Measurements from ENCODE around the gene VWA5B1.

Gene VWA5B1

GRCh38 chr1:20290624-20291597 lies at the start of gene VWA5B1:
Gene VWA5B1 (plus strand): TSS chr1:20290875. CDS start chr1:20310602, 19,727 bp downstream.
- Histone ChIP-seq H3K27ac (ENCODE audit: low read length) (no peak within 1 kb of the TSS), H3K27me3 (ENCODE audit: low read depth, low read length) (peaks cover 27% of the 10 kb centered on the region), H3K4me1 (ENCODE audit: control insufficient read depth in 1 of 2, insufficient read depth in 2 of 2, low read length in 2 of 2) (no peaks in the 10 kb centered on the region), H3K36me3 (ENCODE audit: control insufficient read depth in 1 of 2, insufficient read depth in 2 of 2, low read length in 2 of 2) (no peaks in the 10 kb centered on the region), H3K9me3 (ENCODE audit: control insufficient read depth in 1 of 2, low read length in 2 of 2) (no peaks in the 10 kb centered on the region), H3K4me3 (ENCODE audit: low read depth in 1 of 2, low read length in 2 of 2) (peak within 1 kb of the TSS in 1 of 2 donors; percentile 10)

- no peaks in the 10 kb centered on the region for H3K36me3 ChIP-seq (ENCODE audit: control insufficient read depth in 1 of 2, insufficient read depth in 2 of 2, low read length in 2 of 2)
- no peaks in the 10 kb centered on the region for H3K9me3 ChIP-seq (ENCODE audit: control insufficient read depth in 1 of 2, low read length in 2 of 2)
- H3K4me1 ChIP-seq (ENCODE audit: control insufficient read depth in 1 of 2, insufficient read depth in 2 of 2, low read length in 2 of 2): no peaks in the 10 kb centered on the region
- H3K27me3 ChIP-seq (ENCODE audit: low read depth, low read length): no peaks in the 10 kb centered on the region
- no peak overlapping the region for H3K27ac ChIP-seq (ENCODE audit: low read length)
- H3K4me3 ChIP-seq (ENCODE audit: low read depth in 1 of 2, low read length in 2 of 2): no peak overlapping the region
These were observed 47.7 kb upstream of the VWA5B1 start for GRCh38 chr1:20242890-20243479.

- H3K4me1 ChIP-seq (ENCODE audit: control insufficient read depth in 1 of 2, insufficient read depth in 2 of 2, low read length in 2 of 2): no peaks in the 10 kb centered on the region
- no peaks in the 10 kb centered on the region for H3K36me3 ChIP-seq (ENCODE audit: control insufficient read depth in 1 of 2, insufficient read depth in 2 of 2, low read length in 2 of 2)
- H3K27me3 ChIP-seq (ENCODE audit: low read depth, low read length): no peaks in the 10 kb centered on the region
- no peak overlapping the region for H3K4me3 ChIP-seq (ENCODE audit: low read depth in 1 of 2, low read length in 2 of 2)
- H3K9me3 ChIP-seq (ENCODE audit: control insufficient read depth in 1 of 2, low read length in 2 of 2): no peaks in the 10 kb centered on the region
- H3K27ac ChIP-seq (ENCODE audit: low read length): no peak overlapping the region
These were observed 41.6 kb upstream of the VWA5B1 start for GRCh38 chr1:20248971-20249612.

GRCh38 chr1:20250340-20250989 lies 40.2 kb upstream of the VWA5B1 start:
- Histone ChIP-seq H3K27me3 (ENCODE audit: low read depth, low read length) (no peaks in the 10 kb centered on the region), H3K4me3 (ENCODE audit: low read depth in 1 of 2, low read length in 2 of 2) (no peak overlapping the region), H3K9me3 (ENCODE audit: control insufficient read depth in 1 of 2, low read length in 2 of 2) (no peaks in the 10 kb centered on the region), H3K36me3 (ENCODE audit: control insufficient read depth in 1 of 2, insufficient read depth in 2 of 2, low read length in 2 of 2) (no peaks in the 10 kb centered on the region), H3K27ac (ENCODE audit: low read length) (peak overlapping the region; percentile 14), H3K4me1 (ENCODE audit: control insufficient read depth in 1 of 2, insufficient read depth in 2 of 2, low read length in 2 of 2) (no peaks in the 10 kb centered on the region)

GRCh38 chr1:20252587-20252986 lies 38.1 kb upstream of the VWA5B1 start:
- H3K9me3 ChIP-seq (ENCODE audit: control insufficient read depth in 1 of 2, low read length in 2 of 2): no peaks in the 10 kb centered on the region
- no peak overlapping the region for H3K4me3 ChIP-seq (ENCODE audit: low read depth in 1 of 2, low read length in 2 of 2)
- no peak overlapping the region for H3K27ac ChIP-seq (ENCODE audit: low read length)
- H3K4me1 ChIP-seq (ENCODE audit: control insufficient read depth in 1 of 2, insufficient read depth in 2 of 2, low read length in 2 of 2): no peaks in the 10 kb centered on the region
- no peaks in the 10 kb centered on the region for H3K36me3 ChIP-seq (ENCODE audit: control insufficient read depth in 1 of 2, insufficient read depth in 2 of 2, low read length in 2 of 2)
- H3K27me3 ChIP-seq (ENCODE audit: low read depth, low read length): no peaks in the 10 kb centered on the region

GRCh38 chr1:20255666-20256065 lies 35.0 kb upstream of the VWA5B1 start:
- Histone ChIP-seq H3K9me3 (ENCODE audit: control insufficient read depth in 1 of 2, low read length in 2 of 2) (no peaks in the 10 kb centered on the region), H3K4me3 (ENCODE audit: low read depth in 1 of 2, low read length in 2 of 2) (no peak overlapping the region), H3K27ac (ENCODE audit: low read length) (no peak overlapping the region), H3K27me3 (ENCODE audit: low read depth, low read length) (no peaks in the 10 kb centered on the region), H3K4me1 (ENCODE audit: control insufficient read depth in 1 of 2, insufficient read depth in 2 of 2, low read length in 2 of 2) (peaks cover 0 to 4% of the 10 kb centered on the region in 2 donors), H3K36me3 (ENCODE audit: control insufficient read depth in 1 of 2, insufficient read depth in 2 of 2, low read length in 2 of 2) (no peaks in the 10 kb centered on the region)

GRCh38 chr1:20259646-20260045 lies 31.0 kb upstream of the VWA5B1 start:
- H3K4me3 ChIP-seq (ENCODE audit: low read depth in 1 of 2, low read length in 2 of 2): no peak overlapping the region
- no peak overlapping the region for H3K27ac ChIP-seq (ENCODE audit: low read length)
- H3K9me3 ChIP-seq (ENCODE audit: control insufficient read depth in 1 of 2, low read length in 2 of 2): no peaks in the 10 kb centered on the region
- H3K36me3 ChIP-seq (ENCODE audit: control insufficient read depth in 1 of 2, insufficient read depth in 2 of 2, low read length in 2 of 2): no peaks in the 10 kb centered on the region
- H3K27me3 ChIP-seq (ENCODE audit: low read depth, low read length): no peaks in the 10 kb centered on the region
- H3K4me1 ChIP-seq (ENCODE audit: control insufficient read depth in 1 of 2, insufficient read depth in 2 of 2, low read length in 2 of 2): peaks cover 0 to 4% of the 10 kb centered on the region in 2 donors

- H3K9me3 ChIP-seq (ENCODE audit: control insufficient read depth in 1 of 2, low read length in 2 of 2): no peaks in the 10 kb centered on the region
- no peak overlapping the region for H3K4me3 ChIP-seq (ENCODE audit: low read depth in 1 of 2, low read length in 2 of 2)
- no peaks in the 10 kb centered on the region for H3K27me3 ChIP-seq (ENCODE audit: low read depth, low read length)
- H3K4me1 ChIP-seq (ENCODE audit: control insufficient read depth in 1 of 2, insufficient read depth in 2 of 2, low read length in 2 of 2): peaks cover 0 to 8% of the 10 kb centered on the region in 2 donors
- no peaks in the 10 kb centered on the region for H3K36me3 ChIP-seq (ENCODE audit: control insufficient read depth in 1 of 2, insufficient read depth in 2 of 2, low read length in 2 of 2)
- H3K27ac ChIP-seq (ENCODE audit: low read length): no peak overlapping the region
These were observed 29.6 kb upstream of the VWA5B1 start for GRCh38 chr1:20261095-20261494.

- Histone ChIP-seq H3K36me3 (ENCODE audit: control insufficient read depth in 1 of 2, insufficient read depth in 2 of 2, low read length in 2 of 2) (no peaks in the 10 kb centered on the region), H3K9me3 (ENCODE audit: control insufficient read depth in 1 of 2, low read length in 2 of 2) (no peaks in the 10 kb centered on the region), H3K27me3 (ENCODE audit: low read depth, low read length) (no peaks in the 10 kb centered on the region), H3K4me3 (ENCODE audit: low read depth in 1 of 2, low read length in 2 of 2) (no peak overlapping the region), H3K4me1 (ENCODE audit: control insufficient read depth in 1 of 2, insufficient read depth in 2 of 2, low read length in 2 of 2) (peaks cover 0 to 8% of the 10 kb centered on the region in 2 donors), H3K27ac (ENCODE audit: low read length) (no peak overlapping the region)
These were observed 27.7 kb upstream of the VWA5B1 start for GRCh38 chr1:20262810-20263534.

- Histone ChIP-seq H3K27me3 (ENCODE audit: low read depth, low read length) (no peaks in the 10 kb centered on the region), H3K9me3 (ENCODE audit: control insufficient read depth in 1 of 2, low read length in 2 of 2) (no peaks in the 10 kb centered on the region), H3K4me1 (ENCODE audit: control insufficient read depth in 1 of 2, insufficient read depth in 2 of 2, low read length in 2 of 2) (peaks cover 0 to 4% of the 10 kb centered on the region in 2 donors), H3K4me3 (ENCODE audit: low read depth in 1 of 2, low read length in 2 of 2) (no peak overlapping the region), H3K27ac (ENCODE audit: low read length) (no peak overlapping the region), H3K36me3 (ENCODE audit: control insufficient read depth in 1 of 2, insufficient read depth in 2 of 2, low read length in 2 of 2) (no peaks in the 10 kb centered on the region)
These were observed 25.4 kb upstream of the VWA5B1 start for GRCh38 chr1:20265250-20265649.
